Measurements from ENCODE around the gene C15orf61. TPM values are rescaled to one million over a fixed set of nuclear protein-coding genes. Genes with fewer than 3 reads are reported as not detected.

C15orf61 gene
- total RNA-seq, 1 donor from 2014 or later, result 13.8 TPM

DNA sequence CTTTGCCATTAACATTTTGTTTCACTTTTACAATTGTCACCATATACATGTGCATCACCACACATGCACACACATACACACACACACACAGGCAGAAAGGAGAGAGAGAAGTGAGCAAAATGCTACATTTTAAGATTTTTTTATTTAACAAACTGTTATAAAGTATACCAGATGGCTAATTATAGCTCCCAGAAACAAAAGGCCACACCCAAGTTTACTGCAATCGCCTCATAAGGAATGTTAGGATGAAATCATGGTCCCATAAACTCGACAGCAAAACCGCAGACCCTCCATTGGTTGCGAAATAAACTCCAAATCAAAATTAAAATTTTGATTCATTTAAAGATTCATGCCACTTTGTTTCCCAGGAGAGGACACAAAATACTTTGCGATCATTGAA is 16.1 kb upstream of the C15orf61 start:
- Histone ChIP-seq H3K9me3 (replicated peaks) (no peaks in the 10 kb centered on the region), H3K36me3 (no peaks in the 10 kb centered on the region), H3K4me3 (no peak overlapping the region), H3K27ac (replicated peaks) (no peak overlapping the region), H3K4me1 (no peaks in the 10 kb centered on the region), H3K27me3 (ENCODE audit: low read depth) (no peaks in the 10 kb centered on the region)
- intact Hi-C loops (cut with micrococcal nuclease), result no loop called here
- DNase-seq, result no peak
- TF ChIP-seq, protein P1, sequence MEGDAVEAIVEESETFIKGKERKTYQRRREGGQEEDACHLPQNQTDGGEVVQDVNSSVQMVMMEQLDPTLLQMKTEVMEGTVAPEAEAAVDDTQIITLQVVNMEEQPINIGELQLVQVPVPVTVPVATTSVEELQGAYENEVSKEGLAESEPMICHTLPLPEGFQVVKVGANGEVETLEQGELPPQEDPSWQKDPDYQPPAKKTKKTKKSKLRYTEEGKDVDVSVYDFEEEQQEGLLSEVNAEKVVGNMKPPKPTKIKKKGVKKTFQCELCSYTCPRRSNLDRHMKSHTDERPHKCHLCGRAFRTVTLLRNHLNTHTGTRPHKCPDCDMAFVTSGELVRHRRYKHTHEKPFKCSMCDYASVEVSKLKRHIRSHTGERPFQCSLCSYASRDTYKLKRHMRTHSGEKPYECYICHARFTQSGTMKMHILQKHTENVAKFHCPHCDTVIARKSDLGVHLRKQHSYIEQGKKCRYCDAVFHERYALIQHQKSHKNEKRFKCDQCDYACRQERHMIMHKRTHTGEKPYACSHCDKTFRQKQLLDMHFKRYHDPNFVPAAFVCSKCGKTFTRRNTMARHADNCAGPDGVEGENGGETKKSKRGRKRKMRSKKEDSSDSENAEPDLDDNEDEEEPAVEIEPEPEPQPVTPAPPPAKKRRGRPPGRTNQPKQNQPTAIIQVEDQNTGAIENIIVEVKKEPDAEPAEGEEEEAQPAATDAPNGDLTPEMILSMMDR (IDR thresholded peaks at IDR 0.05; ENCODE audit: borderline replicate concordance), result no peak

DNA sequence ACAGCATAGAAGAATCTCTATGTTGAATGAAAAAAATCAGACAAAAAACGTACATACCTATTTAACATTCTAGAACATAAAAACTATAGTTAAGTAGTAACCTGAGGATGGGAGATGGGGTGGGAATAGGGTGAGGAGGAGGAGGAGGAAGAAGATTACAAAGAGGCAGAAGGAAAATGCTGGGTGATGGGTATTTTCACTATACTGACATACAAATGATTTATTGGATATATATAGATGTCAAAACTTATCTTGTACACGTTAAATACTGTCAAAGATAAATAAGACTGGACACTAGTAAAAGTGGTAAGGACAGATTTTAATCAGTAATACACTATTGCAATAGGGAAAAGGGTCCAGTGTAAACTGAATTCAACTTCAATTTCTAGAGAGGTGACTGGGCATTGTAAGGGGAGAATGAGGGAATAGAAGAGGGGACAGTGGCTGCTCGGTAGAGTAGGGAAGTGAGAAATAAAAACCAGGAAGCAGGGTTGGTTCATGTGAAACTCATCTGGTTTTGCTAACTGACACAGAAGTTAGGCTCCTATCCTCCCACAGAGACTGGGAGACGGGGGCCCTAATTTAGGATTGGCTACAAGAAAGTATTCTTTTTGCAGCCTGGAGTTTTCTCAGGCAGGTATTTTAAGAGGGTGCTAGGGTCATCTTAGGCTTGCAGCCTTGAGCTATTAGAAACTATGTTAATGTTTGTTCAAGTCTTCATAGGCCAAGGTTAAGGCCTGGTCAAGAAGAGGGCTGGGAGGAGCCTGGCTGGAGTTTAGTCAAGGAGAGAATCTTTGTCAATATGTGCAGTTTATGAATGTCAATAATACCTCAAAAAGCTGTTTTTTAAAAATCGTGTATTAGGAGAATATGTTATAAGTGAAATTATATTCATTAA is 15.0 kb upstream of the C15orf61 start:
- intact Hi-C loops (cut with micrococcal nuclease), result no loop called here
- TF ChIP-seq, protein P1 (IDR thresholded peaks at IDR 0.05; ENCODE audit: borderline replicate concordance), result no peak

DNA sequence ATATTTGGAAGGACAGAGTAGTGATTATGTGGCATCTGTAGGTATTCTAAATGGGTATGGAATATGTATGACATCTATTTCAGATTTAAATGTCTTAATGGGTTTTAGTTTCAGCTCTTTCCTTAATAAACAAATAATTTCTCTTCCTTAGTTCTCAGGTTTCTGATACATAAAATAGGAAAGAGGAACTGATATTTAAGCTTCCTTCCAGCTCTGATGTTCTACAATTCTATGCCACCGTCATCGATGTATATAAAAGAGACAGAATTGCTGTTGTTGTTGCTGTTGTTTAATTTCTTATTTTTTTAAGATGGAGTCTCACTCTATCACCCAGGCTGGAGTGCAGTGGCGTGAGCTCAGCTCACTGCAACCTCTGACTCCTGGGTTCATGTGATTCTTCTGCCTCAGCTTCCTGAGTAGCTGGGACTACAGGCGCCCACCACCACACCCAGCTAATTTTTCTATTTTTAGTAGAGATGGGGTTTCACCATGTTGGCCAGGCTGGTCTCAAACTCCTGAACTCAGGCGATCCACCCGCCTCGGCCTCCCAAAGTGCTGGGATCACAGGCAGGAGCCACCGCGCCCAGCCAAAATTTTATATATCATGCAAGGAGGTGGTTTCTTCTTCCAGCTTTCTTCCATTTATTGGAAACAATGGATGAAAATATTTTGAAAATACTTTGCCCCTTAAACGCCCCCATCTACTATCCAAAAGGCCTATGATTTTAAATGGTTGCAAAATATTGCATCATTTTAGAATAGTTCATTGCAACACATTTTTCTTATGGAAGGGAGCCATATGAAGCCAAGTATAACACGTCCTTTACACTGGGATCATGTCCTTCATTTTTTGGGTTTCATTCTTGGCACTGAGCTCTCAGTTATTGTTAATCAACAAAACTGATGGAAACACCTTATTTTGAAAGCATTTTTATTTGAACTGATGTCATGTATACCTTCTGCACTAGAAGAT is 13.9 kb upstream of the C15orf61 start:
- intact Hi-C loops (cut with micrococcal nuclease), result no loop called here
- no peaks in the 10 kb centered on the region for H3K4me1 ChIP-seq
- no peaks in the 10 kb centered on the region for H3K9me3 ChIP-seq (replicated peaks)
- H3K27ac ChIP-seq (replicated peaks), result no peak overlapping the region
- peaks cover 5% of the 10 kb centered on the region for H3K36me3 ChIP-seq
- TF ChIP-seq, protein P1 (IDR thresholded peaks at IDR 0.05; ENCODE audit: borderline replicate concordance), result no peak
- no peak overlapping the region for H3K4me3 ChIP-seq
- H3K27me3 ChIP-seq (ENCODE audit: low read depth), result no peaks in the 10 kb centered on the region
- DNase-seq, result no peak

More for the DNA sequence above, 15.0 kb upstream of the C15orf61 start:
- no peaks in the 10 kb centered on the region for H3K36me3 ChIP-seq
- no peak overlapping the region for H3K27ac ChIP-seq (replicated peaks)
- H3K4me1 ChIP-seq, result no peaks in the 10 kb centered on the region
- H3K27me3 ChIP-seq (ENCODE audit: low read depth), result no peaks in the 10 kb centered on the region
- H3K4me3 ChIP-seq, result no peak overlapping the region
- no peaks in the 10 kb centered on the region for H3K9me3 ChIP-seq (replicated peaks)
- DNase-seq, result no peak

DNA sequence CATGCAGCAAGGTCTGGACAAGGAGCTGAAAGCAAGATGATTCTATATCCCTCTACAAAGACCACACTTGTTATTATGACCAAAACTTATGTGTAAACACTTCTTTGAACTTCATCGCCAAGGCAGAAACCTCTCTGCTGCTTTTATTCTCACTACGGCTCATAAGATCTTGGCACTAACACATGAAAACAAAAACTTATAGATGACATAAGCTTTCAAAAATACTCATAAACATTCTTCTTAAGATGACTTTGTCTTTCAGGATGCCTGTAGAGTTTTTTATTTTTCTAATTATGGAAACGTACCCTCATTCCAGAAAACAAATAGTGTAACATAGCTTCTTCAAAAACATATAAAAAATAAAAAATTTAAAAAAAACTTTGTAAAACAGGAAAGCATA is 12.5 kb upstream of the C15orf61 start:
- no peak overlapping the region for H3K4me3 ChIP-seq
- intact Hi-C loops (cut with micrococcal nuclease), result no loop called here
- no peaks in the 10 kb centered on the region for H3K9me3 ChIP-seq (replicated peaks)
- no peak for DNase-seq
- TF ChIP-seq, protein P1 (IDR thresholded peaks at IDR 0.05; ENCODE audit: borderline replicate concordance), result no peak
- H3K27ac ChIP-seq (replicated peaks), result no peak overlapping the region
- no peaks in the 10 kb centered on the region for H3K4me1 ChIP-seq
- peaks cover 18% of the 10 kb centered on the region for H3K36me3 ChIP-seq
- no peaks in the 10 kb centered on the region for H3K27me3 ChIP-seq (ENCODE audit: low read depth)

DNA sequence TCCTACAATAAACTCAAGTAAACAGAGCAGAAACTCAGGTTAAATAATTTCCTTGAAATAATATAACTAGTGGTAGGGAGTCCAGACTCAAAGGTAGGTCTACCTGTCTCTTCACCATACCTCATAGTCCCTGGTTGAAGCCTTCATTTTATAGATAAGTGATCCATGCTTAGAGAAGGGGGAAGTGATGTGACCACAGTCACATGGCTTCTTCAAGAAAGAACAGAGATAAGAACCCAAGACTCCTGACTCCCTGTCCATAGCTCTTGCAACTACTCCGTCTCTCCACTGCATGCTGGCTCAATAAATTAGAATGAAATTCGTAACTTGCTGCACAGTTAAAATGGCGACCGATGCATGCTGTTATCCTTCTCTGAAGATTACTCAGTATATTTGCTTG is 11.0 kb upstream of the C15orf61 start:
- Histone ChIP-seq H3K9me3 (replicated peaks) (no peaks in the 10 kb centered on the region), H3K4me3 (no peak overlapping the region), H3K36me3 (peaks cover 33% of the 10 kb centered on the region), H3K27me3 (ENCODE audit: low read depth) (no peaks in the 10 kb centered on the region), H3K27ac (replicated peaks) (no peak overlapping the region), H3K4me1 (no peaks in the 10 kb centered on the region)
- intact Hi-C loops (cut with micrococcal nuclease), result no loop called here
- no peak for DNase-seq
- TF ChIP-seq, protein P1 (IDR thresholded peaks at IDR 0.05; ENCODE audit: borderline replicate concordance), result no peak
